Mammary epithelial cell (primary cell): ENCODE data around the gene NDUFV2.

Experiments
- EZH2 ChIP-seq: IDR thresholded peaks from 2 replicates; pipeline ENCODE4 v1.6.1; 2012; ENCODE audit warnings: low read length, inconsistent platforms, borderline replicate concordance
- TF ChIP-seq, protein P1 (sequence below), 2 donors: IDR thresholded peaks in 1 of 2; conservative IDR thresholded peaks in 1 of 2; 2 replicates each; pipeline ENCODE4 v1.5.1; 2011 to 2012; ENCODE audit warnings: inconsistent platforms in 2 of 2, low read length in 2 of 2, mild to moderate bottlenecking in 2 of 2, control low read depth in 1 of 2, low read depth in 1 of 2; ENCODE audit not compliant: insufficient read depth in 1 of 2; ENCODE audit errors: extremely low read depth in 1 of 2

GRCh38 chr18:9140381-9140780, 37.9 kb downstream of the NDUFV2 start:
- TF ChIP-seq, protein P1, sequence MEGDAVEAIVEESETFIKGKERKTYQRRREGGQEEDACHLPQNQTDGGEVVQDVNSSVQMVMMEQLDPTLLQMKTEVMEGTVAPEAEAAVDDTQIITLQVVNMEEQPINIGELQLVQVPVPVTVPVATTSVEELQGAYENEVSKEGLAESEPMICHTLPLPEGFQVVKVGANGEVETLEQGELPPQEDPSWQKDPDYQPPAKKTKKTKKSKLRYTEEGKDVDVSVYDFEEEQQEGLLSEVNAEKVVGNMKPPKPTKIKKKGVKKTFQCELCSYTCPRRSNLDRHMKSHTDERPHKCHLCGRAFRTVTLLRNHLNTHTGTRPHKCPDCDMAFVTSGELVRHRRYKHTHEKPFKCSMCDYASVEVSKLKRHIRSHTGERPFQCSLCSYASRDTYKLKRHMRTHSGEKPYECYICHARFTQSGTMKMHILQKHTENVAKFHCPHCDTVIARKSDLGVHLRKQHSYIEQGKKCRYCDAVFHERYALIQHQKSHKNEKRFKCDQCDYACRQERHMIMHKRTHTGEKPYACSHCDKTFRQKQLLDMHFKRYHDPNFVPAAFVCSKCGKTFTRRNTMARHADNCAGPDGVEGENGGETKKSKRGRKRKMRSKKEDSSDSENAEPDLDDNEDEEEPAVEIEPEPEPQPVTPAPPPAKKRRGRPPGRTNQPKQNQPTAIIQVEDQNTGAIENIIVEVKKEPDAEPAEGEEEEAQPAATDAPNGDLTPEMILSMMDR (conservative IDR thresholded peaks at IDR 0.05 in 1 of 2, IDR thresholded peaks at IDR 0.05 in 1 of 2; ENCODE audit: extremely low read depth in 1 of 2, insufficient read depth in 1 of 2, low read depth in 1 of 2, low read length in 2 of 2) = no peak
- no peak for TF ChIP-seq EZH2
